Measurements from ENCODE around the gene UHRF2. TPM values are rescaled to one million over a fixed set of nuclear protein-coding genes. Genes with fewer than 3 reads are reported as not detected.
"Not testable (repeated sequence)": the region's sequence is repeated elsewhere in the genome, so short reads cannot be mapped to it uniquely, and the experiment has no call there.

Gene UHRF2
- total RNA-seq, 4 donors from 2014 or later, result 35.5 to 53.7 (median 45.9) TPM

DNA sequence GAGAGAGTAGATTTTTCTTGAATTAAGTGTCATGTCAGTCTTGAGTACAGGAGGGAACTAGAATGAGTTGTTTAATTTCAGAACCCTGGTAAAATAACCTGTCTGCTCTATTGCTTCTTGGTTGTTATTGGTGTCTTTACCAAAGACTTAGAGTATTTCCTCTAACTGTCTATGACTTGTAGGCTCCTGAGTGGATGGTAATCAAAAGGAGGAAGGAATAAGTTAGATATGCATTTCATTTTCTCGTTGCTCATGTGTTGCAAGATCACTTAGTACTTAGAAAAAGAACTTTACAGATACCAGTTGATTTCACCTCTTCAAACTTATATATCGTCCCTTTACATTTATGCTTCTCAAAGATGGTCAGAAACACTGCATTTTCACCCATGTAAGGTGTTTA lies 31.1 kb downstream of the UHRF2 start:
- DNase-seq (ENCODE audit: low spot score in 2 of 2), result no peak
- TF ChIP-seq, protein P1, sequence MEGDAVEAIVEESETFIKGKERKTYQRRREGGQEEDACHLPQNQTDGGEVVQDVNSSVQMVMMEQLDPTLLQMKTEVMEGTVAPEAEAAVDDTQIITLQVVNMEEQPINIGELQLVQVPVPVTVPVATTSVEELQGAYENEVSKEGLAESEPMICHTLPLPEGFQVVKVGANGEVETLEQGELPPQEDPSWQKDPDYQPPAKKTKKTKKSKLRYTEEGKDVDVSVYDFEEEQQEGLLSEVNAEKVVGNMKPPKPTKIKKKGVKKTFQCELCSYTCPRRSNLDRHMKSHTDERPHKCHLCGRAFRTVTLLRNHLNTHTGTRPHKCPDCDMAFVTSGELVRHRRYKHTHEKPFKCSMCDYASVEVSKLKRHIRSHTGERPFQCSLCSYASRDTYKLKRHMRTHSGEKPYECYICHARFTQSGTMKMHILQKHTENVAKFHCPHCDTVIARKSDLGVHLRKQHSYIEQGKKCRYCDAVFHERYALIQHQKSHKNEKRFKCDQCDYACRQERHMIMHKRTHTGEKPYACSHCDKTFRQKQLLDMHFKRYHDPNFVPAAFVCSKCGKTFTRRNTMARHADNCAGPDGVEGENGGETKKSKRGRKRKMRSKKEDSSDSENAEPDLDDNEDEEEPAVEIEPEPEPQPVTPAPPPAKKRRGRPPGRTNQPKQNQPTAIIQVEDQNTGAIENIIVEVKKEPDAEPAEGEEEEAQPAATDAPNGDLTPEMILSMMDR (IDR thresholded peaks at IDR 0.05), result no peak
- WGBS, 2 donors, result 70 to 71% methylated on average over 2 of the region's 2 CpGs
- no peak overlapping the region for H3K4me3 ChIP-seq (ENCODE audit: low read depth, poor library complexity, severe bottlenecking)
- intact Hi-C loops (cut with DNase I; ENCODE audit: low total_unique reads), result no loop called here

DNA sequence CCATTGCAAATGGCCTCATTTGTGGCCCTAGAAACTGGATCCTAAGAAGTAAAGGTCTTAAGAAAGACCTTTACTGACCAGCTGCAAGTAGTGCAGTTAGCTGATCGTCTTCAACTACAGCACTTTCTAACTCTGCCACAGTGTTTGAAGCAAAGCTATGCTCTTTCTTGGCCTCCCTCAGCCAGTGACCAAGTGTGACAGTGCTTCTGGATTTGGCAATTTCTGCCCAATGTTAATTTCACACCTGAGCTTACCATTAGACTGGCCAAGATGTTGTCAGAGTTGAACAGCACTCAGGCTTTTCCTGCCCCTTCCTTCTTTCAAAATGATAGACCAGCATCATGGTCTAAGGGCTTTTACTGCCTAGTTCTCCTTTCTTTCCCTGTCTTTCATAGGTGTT lies 36.1 kb downstream of the UHRF2 start:
- intact Hi-C loops (cut with DNase I; ENCODE audit: low total_unique reads), result no loop called here
- no peak for TF ChIP-seq POLR2A (IDR thresholded peaks at IDR 0.05)
- TF ChIP-seq, protein P1 (IDR thresholded peaks at IDR 0.05), result no peak
- WGBS, 2 donors, result 88 to 96% methylated on average over 1 of the region's 1 CpG
- DNase-seq (ENCODE audit: low spot score in 2 of 2), result no peak
- no peak overlapping the region for H3K4me3 ChIP-seq (ENCODE audit: low read depth, poor library complexity, severe bottlenecking)

DNA sequence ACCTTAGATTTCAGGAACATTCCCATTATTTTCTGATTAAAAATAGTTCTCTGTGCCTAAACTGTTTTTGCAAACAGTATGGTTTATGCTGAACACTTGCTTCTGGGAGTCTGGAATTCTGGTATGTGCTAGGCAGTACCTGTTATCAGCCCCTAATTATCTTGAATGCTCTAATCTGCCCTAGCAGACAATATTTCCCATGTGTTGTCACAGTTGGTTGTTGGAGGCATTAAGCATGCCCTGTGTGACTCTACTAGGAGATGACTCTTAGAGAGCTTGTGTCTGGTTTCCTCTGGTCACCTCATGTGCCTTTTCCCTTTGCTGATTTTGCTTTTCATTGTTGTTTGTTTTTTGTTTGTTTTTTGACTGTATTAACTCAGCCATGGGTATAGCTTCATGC lies 36.6 kb downstream of the UHRF2 start:
- TF ChIP-seq POLR2A (IDR thresholded peaks at IDR 0.05), result no peak
- TF ChIP-seq, protein P1 (IDR thresholded peaks at IDR 0.05), result no peak
- H3K4me3 ChIP-seq (ENCODE audit: low read depth, poor library complexity, severe bottlenecking), result no peak overlapping the region
- intact Hi-C loops (cut with DNase I; ENCODE audit: low total_unique reads), result no loop called here

DNA sequence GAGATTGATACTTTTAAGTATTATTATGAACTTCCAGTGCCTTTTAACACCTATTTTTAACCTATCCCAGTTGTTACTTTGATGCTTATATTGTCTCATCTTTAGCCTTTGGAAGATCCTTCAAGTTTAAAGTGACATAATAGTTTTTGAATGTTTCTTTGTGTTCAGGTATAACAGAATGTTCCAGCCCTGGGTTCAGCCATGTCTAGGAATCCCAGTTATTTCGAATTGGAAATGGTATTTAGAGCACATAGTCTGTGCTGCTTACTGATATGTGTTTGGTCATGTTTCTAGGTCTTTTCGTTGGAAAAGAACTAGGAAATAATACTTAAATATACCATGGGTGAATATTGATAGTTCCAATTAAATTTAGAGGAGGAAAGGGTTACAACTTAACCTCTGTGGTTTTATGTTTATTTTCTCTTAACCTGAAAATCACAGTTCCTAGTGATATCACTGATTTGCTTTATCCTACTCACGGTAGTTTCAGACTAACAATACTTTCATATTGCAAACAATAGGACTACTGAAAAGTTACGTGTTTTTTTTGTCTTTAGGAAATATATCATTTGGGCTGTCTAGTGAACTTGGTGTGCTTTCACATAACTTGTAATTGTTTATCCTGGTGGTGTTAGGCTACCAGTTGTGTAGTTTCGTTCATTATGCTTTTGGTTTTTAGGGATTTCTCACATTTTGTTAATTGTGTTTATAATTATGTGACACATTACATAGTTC lies 37.8 kb downstream of the UHRF2 start:
- TF ChIP-seq, protein P1 (IDR thresholded peaks at IDR 0.05), result no peak
- no peak for TF ChIP-seq POLR2A (IDR thresholded peaks at IDR 0.05)
- no peak overlapping the region for H3K4me3 ChIP-seq (ENCODE audit: low read depth, poor library complexity, severe bottlenecking)
- intact Hi-C loops (cut with DNase I; ENCODE audit: low total_unique reads), result no loop called here
- no peak for DNase-seq (ENCODE audit: low spot score in 2 of 2)
- 73 to 78% methylated on average over 5 of the region's 5 CpGs for WGBS, 2 donors

More for the DNA sequence above, 36.6 kb downstream of the UHRF2 start:
- DNase-seq (ENCODE audit: low spot score in 2 of 2), result no peak

DNA sequence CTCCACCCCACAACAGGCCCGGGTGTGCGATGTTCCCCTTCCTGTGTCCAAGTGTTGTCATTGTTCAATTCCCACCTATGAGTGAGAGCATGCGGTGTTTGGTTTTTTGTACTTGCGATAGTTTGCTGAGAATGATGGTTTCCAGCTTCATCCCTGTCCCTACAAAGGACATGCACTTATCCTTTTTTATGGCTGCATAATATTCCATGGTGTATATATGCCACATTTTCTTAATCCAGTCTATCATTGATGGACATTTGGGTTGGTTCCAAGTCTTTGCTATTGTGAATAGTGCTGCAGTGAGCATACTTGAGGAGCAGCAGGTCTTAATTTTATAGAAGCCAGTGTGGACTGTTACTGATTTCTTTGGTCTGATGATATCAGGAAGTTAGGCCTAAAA lies 42.3 kb downstream of the UHRF2 start:
- H3K4me3 ChIP-seq (ENCODE audit: low read depth, poor library complexity, severe bottlenecking); intact Hi-C loops (cut with DNase I; ENCODE audit: low total_unique reads); DNase-seq (ENCODE audit: low spot score in 2 of 2): not testable (repeated sequence)
- WGBS, 2 donors, result 97 to 99% methylated on average over 4 of the region's 4 CpGs

DNA sequence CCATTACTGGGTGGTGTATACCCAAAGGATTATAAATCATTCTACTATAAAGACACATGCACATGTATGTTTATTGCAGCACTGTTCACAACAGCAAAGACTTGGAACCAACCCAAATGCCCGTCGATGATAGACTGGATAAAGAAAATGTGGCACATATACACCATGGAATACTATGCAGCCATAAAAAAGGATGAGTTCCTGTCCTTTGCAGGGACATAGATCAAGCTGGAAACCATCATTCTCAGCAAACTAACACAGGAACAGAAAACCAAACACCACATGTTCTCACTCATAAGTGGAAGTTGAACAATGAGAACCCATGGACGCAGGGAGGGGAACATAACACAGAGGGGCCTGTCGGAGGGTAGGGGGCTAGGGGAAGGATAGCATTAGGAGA lies 45.7 kb downstream of the UHRF2 start:
- intact Hi-C loops (cut with DNase I; ENCODE audit: low total_unique reads); DNase-seq (ENCODE audit: low spot score in 2 of 2); H3K4me3 ChIP-seq (ENCODE audit: low read depth, poor library complexity, severe bottlenecking): not testable (repeated sequence)
- WGBS, 2 donors, result 96% methylated on average over 4 of the region's 4 CpGs

DNA sequence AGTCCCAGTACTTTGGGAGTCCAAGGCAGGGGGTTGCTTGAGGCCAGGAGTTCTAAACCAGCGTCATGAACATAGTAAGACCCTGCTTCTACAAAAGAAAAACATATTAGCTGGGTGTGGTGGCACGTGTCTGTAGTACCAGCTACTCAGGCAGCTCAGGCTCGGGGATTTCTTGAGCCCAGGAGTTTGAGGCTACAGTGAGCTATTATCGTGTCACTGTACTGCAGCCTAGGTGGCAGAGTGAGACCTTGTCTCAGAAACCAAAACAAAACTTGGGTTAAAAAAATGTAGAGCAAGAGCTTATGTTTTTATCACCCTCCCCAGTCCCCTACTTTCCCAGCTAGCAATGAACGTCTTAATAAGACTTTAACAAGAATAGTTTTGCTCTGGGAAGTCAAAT lies 46.7 kb downstream of the UHRF2 start:
- intact Hi-C loops (cut with DNase I; ENCODE audit: low total_unique reads), result no loop called here
- WGBS, 2 donors, result 94 to 98% methylated on average over 5 of the region's 5 CpGs
- TF ChIP-seq, protein P1 (IDR thresholded peaks at IDR 0.05), result no peak
- no peak for TF ChIP-seq POLR2A (IDR thresholded peaks at IDR 0.05)
- no peak overlapping the region for H3K4me3 ChIP-seq (ENCODE audit: low read depth, poor library complexity, severe bottlenecking)
- DNase-seq (ENCODE audit: low spot score in 2 of 2), result no peak
